SJSA1 (cell line): ENCODE data around the gene KIF21A. TPM values are rescaled to one million over a fixed set of nuclear protein-coding genes. Genes with fewer than 3 reads are reported as not detected.

Source experiments
- DNase-seq, 2 experiments: peaks; one replicate each; pipeline ENCODE4 v3.0.0-alpha.2; 2015 to 2020; ENCODE audit warnings: low spot score in 2 of 2, low read depth in 1 of 2
- H3K27ac ChIP-seq: fragments of 250-450 bp; sonication (Bioruptor Pico); 2 replicates; pipeline ENCODE4 v1.5.1; 2020; ENCODE audit warnings: mild to moderate bottlenecking, moderate library complexity
- H3K27me3 ChIP-seq: fragments of 250-450 bp; sonication (Bioruptor Pico); replicated peaks from 2 replicates; pipeline ENCODE4 v1.5.1; 2020; ENCODE audit warnings: mild to moderate bottlenecking, moderate library complexity
- H3K36me3 ChIP-seq: fragments of 250-450 bp; sonication (Bioruptor Pico); 2 replicates; pipeline ENCODE4 v1.5.1; 2020; ENCODE audit warnings: mild to moderate bottlenecking
- H3K4me1 ChIP-seq: fragments of 250-450 bp; sonication (Bioruptor Pico); replicated peaks from 2 replicates; pipeline ENCODE4 v1.6.1; 2021; ENCODE audit warnings: mild to moderate bottlenecking
- H3K4me3 ChIP-seq: fragments of 250-450 bp; sonication (Bioruptor Pico); 2 replicates; pipeline ENCODE4 v1.5.1; 2020; ENCODE audit warnings: mild to moderate bottlenecking
- H3K9me3 ChIP-seq: fragments of 250-450 bp; sonication (Bioruptor Pico); replicated peaks from 2 replicates; pipeline ENCODE4 v1.5.1; 2020; ENCODE audit warnings: mild to moderate bottlenecking
- total RNA-seq: library from RNA; depleted of rRNA; stranded (reverse); fragments of >200 nt; shearing (Covaris generic); gene quantifications from 2 replicates; pipeline ENCODE4 v1.2.3, GENCODE V29; 2014

Gene KIF21A
- total RNA-seq, 1 experiment from 2014 or later: 1.2 TPM

DNA sequence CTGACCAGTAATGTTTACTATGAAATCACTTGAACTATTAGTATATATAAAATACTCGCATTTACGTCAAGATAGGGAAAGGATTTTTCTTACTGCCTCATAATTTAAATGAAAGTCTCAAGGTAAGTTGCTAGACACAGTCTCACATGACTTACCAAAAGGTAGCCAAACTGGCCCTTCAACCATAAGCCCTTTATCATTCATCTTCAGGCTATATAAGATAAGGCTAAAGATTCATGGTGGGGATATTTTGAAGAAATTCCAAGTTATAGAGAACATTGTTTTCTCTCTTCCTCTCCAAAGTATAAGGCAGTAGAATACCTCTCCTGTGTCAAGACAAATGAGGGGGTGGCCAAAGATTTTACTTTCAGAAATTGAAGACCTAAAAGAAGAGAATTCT is 23.4 kb downstream of the KIF21A start:
- no peak for DNase-seq
- Histone ChIP-seq H3K36me3 (no peaks in the 10 kb centered on the region), H3K27me3 (no peaks in the 10 kb centered on the region), H3K27ac (no peak overlapping the region), H3K4me3 (no peak overlapping the region), H3K9me3 (no peaks in the 10 kb centered on the region), H3K4me1 (no peaks in the 10 kb centered on the region)

GRCh38 chr12:39417916-39418315 is 25.0 kb downstream of the KIF21A start:
- no peaks in the 10 kb centered on the region for H3K36me3 ChIP-seq
- no peaks in the 10 kb centered on the region for H3K9me3 ChIP-seq
- no peaks in the 10 kb centered on the region for H3K27me3 ChIP-seq
- DNase-seq: no peak
- no peak overlapping the region for H3K4me3 ChIP-seq
- no peaks in the 10 kb centered on the region for H3K4me1 ChIP-seq
- no peak overlapping the region for H3K27ac ChIP-seq

GRCh38 chr12:39413836-39414771 is 28.8 kb downstream of the KIF21A start:
- Histone ChIP-seq H3K9me3 (no peaks in the 10 kb centered on the region), H3K4me1 (no peaks in the 10 kb centered on the region), H3K27me3 (no peaks in the 10 kb centered on the region), H3K36me3 (no peaks in the 10 kb centered on the region), H3K27ac (no peak overlapping the region), H3K4me3 (no peak overlapping the region)
- no peak for DNase-seq

DNA sequence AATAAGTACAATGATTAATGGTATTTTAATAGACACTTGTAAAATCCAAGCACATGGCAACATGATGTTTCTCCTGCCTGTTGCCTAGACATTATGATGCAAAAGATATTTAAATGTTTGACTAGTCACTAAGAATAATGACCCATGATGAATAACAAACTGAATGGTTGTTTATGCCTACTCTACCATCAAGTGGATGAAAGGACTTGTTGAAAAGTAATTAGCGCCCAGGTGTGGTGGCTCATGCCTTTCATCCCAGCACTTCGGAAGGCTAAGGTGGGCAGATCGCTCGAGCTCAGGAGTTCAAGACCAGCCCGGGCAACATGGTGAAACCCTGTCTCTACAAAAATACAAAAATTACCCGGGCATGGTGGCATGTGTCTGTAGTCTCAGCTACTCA is 30.7 kb downstream of the KIF21A start:
- H3K4me3 ChIP-seq: no peak overlapping the region
- no peaks in the 10 kb centered on the region for H3K27me3 ChIP-seq
- no peak for DNase-seq
- no peaks in the 10 kb centered on the region for H3K9me3 ChIP-seq
- no peaks in the 10 kb centered on the region for H3K36me3 ChIP-seq
- no peak overlapping the region for H3K27ac ChIP-seq
- H3K4me1 ChIP-seq: no peaks in the 10 kb centered on the region

DNA sequence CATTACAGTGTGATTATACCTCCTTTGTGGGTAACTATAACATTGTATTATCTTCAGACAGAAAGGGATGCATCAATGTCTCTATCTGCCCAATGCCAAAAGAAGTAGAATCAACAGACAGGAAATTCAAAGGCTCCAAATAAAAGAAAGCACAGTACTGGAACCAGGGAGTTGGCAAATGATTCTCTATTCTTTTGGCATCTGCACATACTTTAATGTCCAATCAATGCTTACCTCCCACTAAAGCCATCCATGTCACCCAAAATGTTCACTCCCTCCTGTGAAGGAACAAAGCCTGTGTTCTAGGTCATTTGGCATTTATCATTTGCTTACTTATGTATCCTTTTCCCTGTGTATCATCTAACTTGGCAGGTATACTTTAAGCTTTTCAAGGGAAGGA is 36.7 kb downstream of the KIF21A start:
- Histone ChIP-seq H3K27ac (no peak overlapping the region), H3K4me1 (no peaks in the 10 kb centered on the region), H3K4me3 (no peak overlapping the region), H3K9me3 (no peaks in the 10 kb centered on the region), H3K36me3 (no peaks in the 10 kb centered on the region), H3K27me3 (no peaks in the 10 kb centered on the region)
- DNase-seq: no peak

DNA sequence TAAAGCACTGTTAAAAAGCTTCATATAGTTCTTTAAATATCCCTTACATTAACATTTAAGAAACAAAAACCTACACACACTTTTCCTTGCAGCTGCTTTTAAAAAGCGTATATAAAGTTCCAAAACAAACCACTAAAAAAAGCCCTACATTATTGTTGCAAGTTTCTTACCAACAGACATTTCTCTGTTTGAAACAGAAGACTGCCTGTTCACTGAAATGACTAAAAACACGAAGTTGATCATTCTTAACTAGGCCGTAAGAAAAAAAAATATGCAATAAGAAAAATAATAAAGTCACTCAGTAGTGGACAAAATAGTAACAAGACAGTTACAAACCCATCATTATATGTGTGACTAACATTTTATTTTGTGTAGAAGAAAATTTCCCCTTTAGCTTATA is 37.3 kb downstream of the KIF21A start:
- Histone ChIP-seq H3K36me3 (no peaks in the 10 kb centered on the region), H3K27me3 (no peaks in the 10 kb centered on the region), H3K27ac (no peak overlapping the region), H3K4me3 (no peak overlapping the region), H3K9me3 (no peaks in the 10 kb centered on the region), H3K4me1 (no peaks in the 10 kb centered on the region)
- no peak for DNase-seq

DNA sequence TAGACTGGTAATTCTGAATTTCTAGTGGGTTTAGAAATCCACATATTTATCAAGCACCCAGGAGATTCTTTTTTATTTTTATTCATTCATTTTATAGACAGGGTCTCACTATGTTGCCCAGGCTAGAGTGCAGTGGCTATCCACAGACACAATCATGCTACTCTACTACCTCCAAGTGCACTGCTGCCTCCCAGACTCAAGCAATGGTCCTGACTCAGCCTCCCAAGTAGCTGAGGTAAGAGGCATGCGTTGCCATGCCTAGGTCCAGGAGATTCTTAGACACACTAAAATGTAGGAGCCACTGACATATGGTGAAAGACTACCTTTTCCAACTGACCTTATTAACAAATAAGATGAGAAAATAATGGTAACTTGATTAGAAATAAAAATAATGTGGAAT is 38.9 kb downstream of the KIF21A start:
- Histone ChIP-seq H3K36me3 (no peaks in the 10 kb centered on the region), H3K27ac (no peak overlapping the region), H3K4me1 (no peaks in the 10 kb centered on the region), H3K27me3 (no peaks in the 10 kb centered on the region), H3K9me3 (no peaks in the 10 kb centered on the region), H3K4me3 (no peak overlapping the region)
- DNase-seq: no peak

DNA sequence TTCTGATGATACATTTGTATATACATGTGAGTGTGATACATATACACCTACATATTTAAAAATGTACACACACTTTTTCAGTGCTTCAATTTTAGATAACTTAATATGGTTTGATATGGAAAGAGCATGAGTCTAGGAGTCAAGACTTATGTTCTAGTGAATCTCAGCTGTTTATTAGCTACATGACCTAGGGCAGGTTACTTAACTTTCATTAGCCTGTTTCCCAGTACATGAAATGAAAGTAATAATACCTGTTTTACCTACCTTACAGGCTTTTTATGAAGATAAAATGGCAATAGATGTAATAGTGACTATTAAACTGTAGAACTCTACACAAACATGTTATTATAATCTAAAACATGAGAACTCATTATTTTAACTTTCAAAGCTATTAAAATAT is 39.5 kb downstream of the KIF21A start:
- H3K27ac ChIP-seq: no peak overlapping the region
- H3K36me3 ChIP-seq: no peaks in the 10 kb centered on the region
- H3K4me3 ChIP-seq: no peak overlapping the region
- H3K27me3 ChIP-seq: no peaks in the 10 kb centered on the region
- H3K4me1 ChIP-seq: no peaks in the 10 kb centered on the region
- no peaks in the 10 kb centered on the region for H3K9me3 ChIP-seq
- no peak for DNase-seq

DNA sequence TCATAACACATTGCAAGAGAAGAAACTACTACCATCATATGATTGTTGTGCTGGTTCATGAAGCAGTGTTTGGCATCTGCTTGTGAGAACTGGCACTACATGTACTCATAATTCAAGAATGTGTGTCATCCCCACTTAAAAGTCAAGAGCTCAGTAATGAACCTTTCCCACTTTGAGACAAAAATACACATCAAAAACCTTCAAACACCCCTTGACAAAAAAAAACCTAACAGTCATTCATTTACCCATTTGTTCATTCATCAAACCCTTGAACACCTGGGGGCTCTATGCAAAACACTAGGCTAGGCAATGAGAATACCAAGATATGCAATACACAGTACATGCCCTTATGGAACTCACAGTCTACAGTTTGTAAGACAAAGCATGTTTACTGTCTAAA is 40.0 kb downstream of the KIF21A start:
- Histone ChIP-seq H3K36me3 (no peaks in the 10 kb centered on the region), H3K27me3 (no peaks in the 10 kb centered on the region), H3K4me1 (no peaks in the 10 kb centered on the region), H3K4me3 (no peak overlapping the region), H3K9me3 (no peaks in the 10 kb centered on the region), H3K27ac (no peak overlapping the region)
- DNase-seq: no peak

- no peaks in the 10 kb centered on the region for H3K4me1 ChIP-seq
- H3K36me3 ChIP-seq: no peaks in the 10 kb centered on the region
- H3K27ac ChIP-seq: no peak overlapping the region
- H3K9me3 ChIP-seq: no peaks in the 10 kb centered on the region
- DNase-seq: no peak
- no peak overlapping the region for H3K4me3 ChIP-seq
- H3K27me3 ChIP-seq: no peaks in the 10 kb centered on the region
Measured at GRCh38 chr12:39401459-39401858, 41.5 kb downstream of the KIF21A start.

DNA sequence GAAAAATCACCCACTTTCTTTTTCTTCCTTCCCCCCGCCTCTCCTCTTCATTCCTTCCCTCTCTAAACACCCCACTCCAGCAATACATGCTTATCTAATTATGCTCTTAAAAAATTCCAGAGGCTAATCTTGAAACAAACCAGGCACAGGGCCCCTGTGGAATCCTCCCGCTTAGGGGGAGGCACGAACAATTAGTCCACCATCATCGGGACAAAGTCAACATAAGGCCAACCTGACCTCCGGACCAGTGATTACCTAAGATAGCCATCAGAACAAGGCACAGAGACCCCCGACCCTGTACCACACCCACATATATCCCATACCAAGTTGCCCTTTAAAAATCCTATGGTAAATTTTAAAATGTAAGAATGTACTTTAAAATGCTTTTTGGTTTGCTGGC is 47.1 kb downstream of the KIF21A start:
- Histone ChIP-seq H3K4me3 (no peak overlapping the region), H3K36me3 (no peaks in the 10 kb centered on the region), H3K9me3 (no peaks in the 10 kb centered on the region), H3K27me3 (no peaks in the 10 kb centered on the region), H3K27ac (no peak overlapping the region), H3K4me1 (no peaks in the 10 kb centered on the region)
- no peak for DNase-seq

DNA sequence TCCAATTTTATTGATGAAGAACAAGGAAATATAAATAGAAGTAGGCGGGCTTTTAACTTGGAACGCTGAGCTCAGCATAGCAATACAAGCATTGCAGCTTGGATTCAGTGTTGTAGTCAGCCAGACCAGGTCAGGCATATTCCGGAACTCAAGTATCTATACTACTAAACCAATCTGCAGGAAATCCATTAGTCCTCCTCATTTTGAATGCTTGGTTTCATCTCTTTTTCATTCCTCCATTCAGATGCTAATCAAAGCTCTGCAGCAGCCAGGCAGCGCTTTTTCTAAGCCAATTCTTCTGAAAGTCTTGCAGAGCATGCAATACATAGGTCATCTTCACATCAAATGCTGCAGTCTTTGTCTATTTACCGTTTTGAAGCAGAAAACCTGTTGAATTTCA is 49.0 kb downstream of the KIF21A start:
- Histone ChIP-seq H3K4me3 (no peak overlapping the region), H3K4me1 (no peaks in the 10 kb centered on the region)

DNA sequence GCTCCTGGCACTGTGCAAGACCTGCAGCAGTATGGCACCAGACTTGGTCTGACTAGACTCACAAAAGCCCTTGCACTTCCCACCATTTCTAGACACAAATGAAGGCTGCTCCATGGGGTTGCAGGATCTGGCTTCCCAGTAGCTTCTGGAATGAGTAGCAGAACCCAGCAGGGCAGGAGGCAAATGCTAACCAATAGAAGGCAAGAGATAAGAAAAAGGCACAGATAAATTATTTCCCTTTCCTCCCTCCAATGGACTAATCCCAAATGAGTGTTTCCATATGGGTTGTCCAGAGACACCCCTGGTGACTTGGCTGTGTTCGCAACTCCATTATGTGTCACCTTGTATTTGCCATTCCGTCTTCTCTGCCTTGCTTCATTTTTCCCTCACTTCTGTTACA is 49.7 kb downstream of the KIF21A start:
- Histone ChIP-seq H3K4me3 (no peak overlapping the region), H3K9me3 (no peaks in the 10 kb centered on the region), H3K27me3 (no peaks in the 10 kb centered on the region), H3K36me3 (no peaks in the 10 kb centered on the region), H3K4me1 (no peaks in the 10 kb centered on the region), H3K27ac (no peak overlapping the region)
- no peak for DNase-seq

More for the DNA sequence above, 49.0 kb downstream of the KIF21A start:
- no peaks in the 10 kb centered on the region for H3K9me3 ChIP-seq
- H3K27me3 ChIP-seq: no peaks in the 10 kb centered on the region
- no peak overlapping the region for H3K27ac ChIP-seq
- no peaks in the 10 kb centered on the region for H3K36me3 ChIP-seq
- no peak for DNase-seq

DNA sequence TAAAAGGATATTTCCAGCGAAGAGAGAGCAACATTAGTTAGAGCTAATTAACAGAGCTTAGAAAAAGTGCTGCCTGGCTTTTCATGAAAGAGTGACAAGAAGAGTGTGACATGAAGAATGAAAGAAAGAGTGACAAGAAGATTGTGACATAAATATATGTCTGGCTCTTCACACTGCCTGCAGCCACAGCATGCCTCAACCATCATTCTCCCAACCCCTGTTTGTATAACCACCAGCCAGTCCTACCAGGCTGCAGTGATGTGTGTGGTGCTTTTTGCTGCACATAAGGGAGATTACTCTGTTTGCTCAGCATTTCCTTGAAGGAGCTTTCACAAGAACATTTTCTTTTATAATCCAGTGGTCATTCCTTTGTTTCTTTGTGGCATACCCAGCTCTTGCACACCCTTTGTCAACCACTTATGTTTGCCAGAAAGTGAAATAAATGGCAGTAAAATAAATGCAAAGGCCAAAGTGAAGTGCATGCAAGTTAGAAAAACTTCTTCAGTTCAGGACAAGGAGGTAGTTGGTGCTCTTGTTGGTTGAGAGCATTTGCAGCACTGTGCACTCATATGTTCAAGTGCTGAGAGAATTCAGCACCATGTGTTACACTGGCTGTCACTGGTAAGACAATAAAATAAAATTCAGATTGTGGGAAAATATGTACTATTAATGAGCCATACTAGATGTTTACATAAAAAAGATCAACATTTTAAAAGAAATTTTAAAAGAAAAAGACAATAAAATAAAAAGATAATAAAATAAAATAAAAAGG is 50.6 kb downstream of the KIF21A start:
- H3K4me1 ChIP-seq: no peaks in the 10 kb centered on the region
- H3K36me3 ChIP-seq: no peaks in the 10 kb centered on the region
- no peaks in the 10 kb centered on the region for H3K9me3 ChIP-seq
- DNase-seq: no peak
- H3K27me3 ChIP-seq: no peaks in the 10 kb centered on the region
- no peak overlapping the region for H3K27ac ChIP-seq
- no peak overlapping the region for H3K4me3 ChIP-seq
